GM21367 (cell line): ENCODE results near the gene STAT3.
"Not testable (repeated sequence)": the region's sequence is repeated elsewhere in the genome, so short reads cannot be mapped to it uniquely, and the experiment has no call there.

Experiments
- ATAC-seq: cut with Tn5 transposase; IDR thresholded peaks from one replicate; pipeline ENCODE4 v1.9.1; 2021; ENCODE audit not compliant: unreplicated experiment

The STAT3 gene

GRCh38 chr17:42303694-42304093 is 84.5 kb downstream of the STAT3 start:
- no peak for ATAC-seq

GRCh38 chr17:42301022-42301421 is 87.2 kb downstream of the STAT3 start:
- no peak for ATAC-seq

DNA sequence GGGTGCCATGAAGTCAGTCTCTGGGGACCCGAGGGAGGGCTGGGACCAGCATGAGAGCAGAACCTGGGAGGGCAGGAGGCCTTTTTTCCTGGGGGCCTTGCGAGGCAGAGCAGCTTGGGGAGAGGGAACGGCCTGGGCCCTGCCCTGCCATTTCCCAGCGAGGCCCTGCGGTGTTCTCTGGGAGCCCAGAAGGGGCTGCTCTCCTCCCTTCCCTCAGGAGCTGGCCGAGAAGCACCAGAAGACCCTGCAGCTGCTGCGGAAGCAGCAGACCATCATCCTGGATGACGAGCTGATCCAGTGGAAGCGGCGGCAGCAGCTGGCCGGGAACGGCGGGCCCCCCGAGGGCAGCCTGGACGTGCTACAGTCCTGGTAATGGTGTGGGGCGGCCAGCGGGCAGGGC is 88.3 kb downstream of the STAT3 start:
- ATAC-seq = not testable (repeated sequence)

GRCh38 chr17:42299361-42299760 is 88.9 kb downstream of the STAT3 start:
- ATAC-seq = not testable (repeated sequence)

- not testable (repeated sequence) for ATAC-seq
Measured at GRCh38 chr17:42297775-42298174, 90.5 kb downstream of the STAT3 start.

DNA sequence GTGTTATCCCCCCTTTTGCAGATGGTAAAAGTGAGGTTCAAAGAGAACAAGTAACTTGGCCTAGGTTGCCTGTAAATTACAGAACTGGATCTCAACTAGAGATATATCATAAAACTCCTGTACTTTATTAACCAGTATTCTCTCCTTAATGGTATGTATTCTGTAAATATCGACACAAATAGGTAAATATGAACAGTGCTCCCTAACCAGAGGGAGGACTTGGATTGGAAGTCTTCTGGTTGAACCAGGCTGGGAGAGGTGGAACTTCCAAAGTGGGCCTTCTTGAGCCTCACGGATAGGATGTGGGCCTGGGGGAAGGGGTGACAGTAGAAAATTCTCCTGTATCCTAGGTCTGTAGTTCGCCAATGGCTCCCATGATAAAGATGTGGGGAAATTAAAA is 92.2 kb downstream of the STAT3 start:
- ATAC-seq = no peak

GRCh38 chr17:42294469-42295398 is 93.5 kb downstream of the STAT3 start:
- no peak for ATAC-seq

- ATAC-seq = no peak
Measured at GRCh38 chr17:42291129-42291528, 97.1 kb downstream of the STAT3 start.

- no peak for ATAC-seq
Measured at GRCh38 chr17:42290577-42290976, 97.7 kb downstream of the STAT3 start.

- ATAC-seq = no peak
Measured at GRCh38 chr17:42289611-42290181, 98.5 kb downstream of the STAT3 start.

DNA sequence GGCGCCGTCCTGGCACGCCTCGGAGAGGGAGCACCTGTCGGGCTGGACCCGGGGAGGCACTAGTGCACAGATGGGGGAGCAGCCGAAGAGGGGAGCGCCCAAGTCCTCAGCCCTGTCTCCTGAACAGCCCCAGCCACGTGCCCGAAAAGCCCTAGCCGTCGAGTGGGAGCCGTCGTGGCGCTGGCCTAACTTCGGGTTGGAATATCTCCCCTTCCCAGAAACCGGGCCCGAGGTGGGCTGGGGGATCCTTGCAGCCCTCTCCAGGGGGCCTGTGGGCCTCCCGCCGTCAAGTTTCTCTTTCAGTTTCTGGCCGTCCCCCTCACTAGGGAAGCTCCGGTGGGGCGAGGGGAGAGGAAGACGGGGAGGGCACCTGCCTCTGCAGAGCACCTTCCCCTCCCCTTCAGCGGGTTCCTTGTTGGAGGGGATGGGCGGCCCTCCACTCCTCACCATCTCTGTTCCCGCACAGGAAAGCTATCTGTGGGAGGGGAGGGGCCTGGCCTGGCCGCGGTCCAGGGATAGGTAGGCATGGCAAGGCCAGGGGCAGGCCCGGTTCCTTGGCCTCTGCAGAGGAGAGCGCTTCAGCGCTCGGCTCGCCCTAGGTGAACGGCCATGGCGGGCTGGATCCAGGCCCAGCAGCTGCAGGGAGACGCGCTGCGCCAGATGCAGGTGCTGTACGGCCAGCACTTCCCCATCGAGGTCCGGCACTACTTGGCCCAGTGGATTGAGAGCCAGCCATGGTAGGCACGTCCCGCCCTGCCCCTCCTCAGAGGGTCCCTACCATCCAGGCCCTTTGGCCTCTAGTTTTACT is 99.2 kb downstream of the STAT3 start:
- ATAC-seq = no peak

GRCh38 chr17:42287977-42288802 is 100.1 kb downstream of the STAT3 start, which contains the start of gene STAT5A:
Gene STAT5A (plus strand): TSS chr17:42288498. CDS start chr17:42289412, 914 bp downstream.
- ATAC-seq = no peak

- ATAC-seq = no peak
Measured at GRCh38 chr17:42287305-42287976, 100.8 kb downstream of the STAT3 start.

GRCh38 chr17:42286411-42287221 is 101.6 kb downstream of the STAT3 start:
- ATAC-seq = no peak

- ATAC-seq = no peak
Measured at GRCh38 chr17:42285346-42286050, 102.7 kb downstream of the STAT3 start.

DNA sequence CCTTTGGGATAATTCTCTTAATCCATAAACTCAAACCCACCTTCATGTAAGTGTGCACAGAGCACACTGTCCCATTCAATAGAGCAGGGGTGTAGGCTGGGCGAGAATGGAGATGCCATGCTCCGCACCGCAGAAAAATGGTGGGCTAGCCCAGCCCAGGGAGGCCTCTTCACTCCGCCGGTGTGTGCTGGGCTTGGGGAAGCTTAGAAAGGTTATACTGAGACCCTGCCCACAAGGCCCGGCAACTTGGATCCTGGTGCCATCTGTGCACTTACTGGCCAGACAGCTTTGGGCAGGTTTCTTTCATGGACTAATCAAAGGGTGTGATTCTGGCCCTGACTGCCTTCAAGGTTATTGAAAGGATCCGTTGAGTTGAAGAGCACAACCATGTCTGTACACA is 103.7 kb downstream of the STAT3 start:
- no peak for ATAC-seq

DNA sequence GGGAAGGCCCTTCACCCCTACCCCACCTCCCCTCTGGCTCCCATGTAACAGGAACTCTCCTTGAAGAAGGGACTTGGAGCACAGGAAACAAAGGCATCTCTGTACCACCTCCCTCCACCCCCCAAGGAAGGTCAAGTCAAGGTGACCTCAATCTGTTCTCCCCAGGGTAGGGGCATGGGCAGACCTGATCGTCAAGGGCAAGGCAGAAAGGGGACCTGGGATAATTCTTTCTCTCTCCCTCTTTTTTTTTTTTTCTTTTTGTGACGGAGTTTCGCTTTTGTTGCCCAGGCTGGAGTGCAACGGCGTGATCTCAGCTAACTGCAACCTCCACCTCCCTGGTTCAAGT is 104.2 kb downstream of the STAT3 start:
- ATAC-seq = no peak

GRCh38 chr17:42283241-42284023 is 104.8 kb downstream of the STAT3 start:
- no peak for ATAC-seq
